Ovary (tissue), 9 donors: ENCODE measurements around the gene TEX12. TPM values are rescaled to one million over a fixed set of nuclear protein-coding genes. Genes with fewer than 3 reads are reported as not detected.

Source experiments
- DNase-seq, 5 donors: peaks; one replicate each; pipeline ENCODE4 v3.0.0-alpha.2; 2019 to 2020
- H3K27ac ChIP-seq, 2 donors: fragments of 200-600 bp; one replicate each; pipeline versions ENCODE4 v1.5.1 to v1.8.0; 2019 to 2022
- H3K27me3 ChIP-seq: fragments of 200-600 bp; one replicate; pipeline ENCODE4 v1.8.0; 2022
- H3K36me3 ChIP-seq: fragments of 200-600 bp; sonication (generic); one replicate; pipeline ENCODE4 v1.5.1; 2019
- H3K4me1 ChIP-seq: one replicate; pipeline ENCODE4 v1.8.1; 2013; ENCODE audit warnings: mild to moderate bottlenecking, moderate library complexity; ENCODE audit not compliant: insufficient read depth
- H3K4me3 ChIP-seq: fragments of 200-600 bp; sonication (generic); one replicate; pipeline ENCODE4 v1.5.1; 2017
- H3K9me3 ChIP-seq, 2 donors: fragments of 200-600 bp in 1 of 2; sonication (generic) in 1 of 2; one replicate each; pipeline versions ENCODE4 v1.5.1 to v1.8.1; 2013 to 2019; ENCODE audit warnings: mild to moderate bottlenecking in 1 of 2, moderate library complexity in 1 of 2
- EP300 ChIP-seq: sonication (generic); formaldehyde crosslinking; IDR thresholded peaks from one replicate; pipeline ENCODE4 v1.6.1; 2017; ENCODE audit warnings: antibody characterized with exemption
- POLR2A ChIP-seq: fragments of 450-650 bp; IDR thresholded peaks from one replicate; pipeline ENCODE4 v1.6.1; 2017; ENCODE audit warnings: antibody characterized with exemption, mild to moderate bottlenecking, moderate library complexity
- WGBS, 3 donors: extraction: QIAGEN DNeasy Blood & Tissue Kit in 1 of 3; methylation state at CpG; one replicate each; pipeline versions ENCODE4 v1.1.5 to v1.1.7; 2013 to 2017; 5-methylcytosine and 5-hydroxymethylcytosine counted together
- intact Hi-C, 4 donors: fragments of 100-400 bp; cut with DNase I; formaldehyde crosslinking; loops; one replicate each; pipeline versions ENCODE4 v1.11.0 to v1.15.1; 2022 to 2023
- polyA plus RNA-seq, 2 donors: library from polyadenylated mRNA; stranded (reverse); fragments of 200-250 nt in 1 of 2; fragments of 350-450 nt in 1 of 2; fragmentation: Illumina TruSeq in 1 of 2; extraction: RNeasy Lipid Tissue Mini Kit (QIAGEN cat#74804) in 1 of 2; gene quantifications; one replicate each; pipeline ENCODE4 v1.2.3, GENCODE V29; 2013 to 2014
- total RNA-seq, 7 donors: library from RNA; depleted of rRNA in 2 of 7; stranded (reverse); fragments of >200 nt in 2 of 7; fragmentation: NEBNext Ultra II Directional in 3 of 7; extraction: Animal tissue kit (Norgen Biotek cat#: 25700) in 3 of 7; gene quantifications; one replicate each; pipeline versions ENCODE4 v1.1.0 to v1.2.4, GENCODE V29; 2016 to 2023
- TF ChIP-seq, protein P1 (sequence below), 3 donors: fragments of 450-650 bp in 2 of 3; fragments of 200-600 bp in 1 of 3; IDR thresholded peaks; one replicate each; pipeline versions ENCODE4 v1.5.1 to v1.8.0; 2016 to 2022; ENCODE audit warnings: antibody characterized with exemption in 3 of 3, mild to moderate bottlenecking in 1 of 3
- donor health status: DM: no; HTN: no; CAD: no; lungs with moderate emphysema.
- donor health status: DM: no; HTN: no; CAD: no.
- donor health status: Bipolar disorder and iron deficiency.
- donor health status: DM: yes; HTN: yes; CAD: no.
- donor health status: DM: no; HTN: no; CAD: no.
- donor health status: DM: yes; HTN: yes; CAD: no.

Gene TEX12
- total and polyA plus RNA-seq, 9 donors: 0.11 to 1.3 (median 0.52) TPM; not detected in 1

DNA sequence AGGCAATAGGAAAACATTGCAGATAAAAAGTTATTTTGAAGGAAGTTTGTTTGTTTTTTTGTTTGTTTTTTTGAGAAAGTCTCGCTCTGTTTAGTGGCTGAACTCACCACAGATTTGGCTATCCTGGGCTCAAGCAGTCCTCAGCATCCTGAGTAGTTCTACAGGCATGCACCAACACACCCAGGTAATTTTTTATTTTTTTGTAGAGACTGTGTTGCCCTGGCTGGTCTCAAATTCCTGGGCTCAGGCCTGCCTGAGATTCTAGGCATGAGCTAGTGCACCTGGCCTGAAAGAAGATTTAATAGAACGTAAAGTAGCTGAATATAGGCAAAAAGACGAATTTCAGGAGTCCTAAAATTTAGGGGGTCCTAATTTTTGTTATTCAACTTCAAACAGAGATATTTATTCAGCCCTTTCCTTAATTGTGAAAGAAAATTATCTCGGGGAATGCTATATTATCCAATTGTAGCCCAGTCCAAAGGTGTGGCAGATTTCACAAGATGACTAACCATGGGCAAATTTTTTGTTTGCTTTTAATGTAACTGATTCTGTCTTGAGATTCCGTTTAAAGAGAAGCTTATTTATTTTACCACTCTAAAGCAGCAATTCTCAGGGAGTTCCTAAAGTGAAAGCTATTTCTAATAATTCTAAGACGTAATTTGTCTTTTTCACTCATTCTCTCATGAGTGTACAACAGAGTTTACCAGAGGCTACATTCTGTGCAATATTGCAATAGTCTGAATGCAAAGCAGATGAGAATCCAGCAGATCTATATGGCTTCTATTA is 4.2 kb upstream of the TEX12 start:
- 82 to 88% (median 85%) methylated on average over 6 of the region's 6 CpGs for WGBS, 3 donors
- no peaks in the 10 kb centered on the region for H3K9me3 ChIP-seq
- H3K4me3 ChIP-seq: no peak overlapping the region
- no peaks in the 10 kb centered on the region for H3K4me1 ChIP-seq
- TF ChIP-seq POLR2A: no peak
- TF ChIP-seq, protein P1, sequence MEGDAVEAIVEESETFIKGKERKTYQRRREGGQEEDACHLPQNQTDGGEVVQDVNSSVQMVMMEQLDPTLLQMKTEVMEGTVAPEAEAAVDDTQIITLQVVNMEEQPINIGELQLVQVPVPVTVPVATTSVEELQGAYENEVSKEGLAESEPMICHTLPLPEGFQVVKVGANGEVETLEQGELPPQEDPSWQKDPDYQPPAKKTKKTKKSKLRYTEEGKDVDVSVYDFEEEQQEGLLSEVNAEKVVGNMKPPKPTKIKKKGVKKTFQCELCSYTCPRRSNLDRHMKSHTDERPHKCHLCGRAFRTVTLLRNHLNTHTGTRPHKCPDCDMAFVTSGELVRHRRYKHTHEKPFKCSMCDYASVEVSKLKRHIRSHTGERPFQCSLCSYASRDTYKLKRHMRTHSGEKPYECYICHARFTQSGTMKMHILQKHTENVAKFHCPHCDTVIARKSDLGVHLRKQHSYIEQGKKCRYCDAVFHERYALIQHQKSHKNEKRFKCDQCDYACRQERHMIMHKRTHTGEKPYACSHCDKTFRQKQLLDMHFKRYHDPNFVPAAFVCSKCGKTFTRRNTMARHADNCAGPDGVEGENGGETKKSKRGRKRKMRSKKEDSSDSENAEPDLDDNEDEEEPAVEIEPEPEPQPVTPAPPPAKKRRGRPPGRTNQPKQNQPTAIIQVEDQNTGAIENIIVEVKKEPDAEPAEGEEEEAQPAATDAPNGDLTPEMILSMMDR (IDR thresholded peaks at IDR 0.05): no peak
- H3K36me3 ChIP-seq: no peaks in the 10 kb centered on the region
- H3K27ac ChIP-seq: no peak overlapping the region
- intact Hi-C loops: no loop called here
- no peaks in the 10 kb centered on the region for H3K27me3 ChIP-seq
- DNase-seq: no peak

DNA sequence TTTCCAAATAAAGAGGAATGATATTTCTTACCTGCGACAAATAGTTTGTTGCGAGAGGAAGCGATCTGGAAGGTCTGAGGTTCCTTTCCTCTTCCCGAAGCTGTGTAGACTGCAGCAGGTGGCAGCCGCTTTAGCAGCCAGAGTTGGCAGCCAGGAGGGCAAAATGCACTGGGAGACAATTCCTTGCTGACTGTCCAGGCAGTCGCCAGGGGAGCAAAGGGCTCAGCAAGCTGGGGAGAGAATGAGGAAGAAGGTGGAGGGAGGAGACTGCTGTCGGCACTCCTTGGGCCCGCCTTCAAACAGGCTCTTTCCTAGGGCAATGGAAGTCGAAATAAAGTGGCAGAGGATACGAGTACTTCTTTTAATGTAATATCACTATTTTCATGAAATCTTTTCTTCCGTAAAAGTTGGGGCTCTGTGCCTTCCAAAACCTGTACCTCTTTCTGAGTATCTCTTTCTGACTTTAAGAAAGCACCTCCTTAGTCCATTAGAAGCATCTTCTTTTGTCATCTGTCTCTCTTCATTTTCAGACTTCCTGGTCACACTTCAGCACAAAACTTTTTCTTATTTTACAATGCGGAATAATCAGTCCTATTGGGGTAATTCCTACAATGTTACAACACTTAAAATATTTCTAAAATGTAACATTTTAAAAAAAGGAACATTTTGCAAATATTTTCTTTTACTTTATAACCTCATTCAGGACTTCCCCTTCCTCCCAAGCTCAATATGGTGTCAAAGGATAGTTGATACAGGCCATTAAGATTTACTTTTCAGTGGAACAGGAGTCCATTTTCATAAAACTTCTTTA is 3.1 kb upstream of the TEX12 start, which contains the start of gene IL18:
TSS of gene IL18 (minus strand) at position 220 of the 811 bp plus-strand sequence. CDS start 9,041 bp downstream, outside the sequence.
- Histone ChIP-seq H3K36me3 (no peaks in the 10 kb centered on the region), H3K27ac (no peak within 1 kb of the TSS), H3K4me3 (no peak within 1 kb of the TSS), H3K27me3 (no peaks in the 10 kb centered on the region), H3K9me3 (no peaks in the 10 kb centered on the region), H3K4me1 (no peaks in the 10 kb centered on the region)
- no peak for DNase-seq
- intact Hi-C loops: no loop called here
- WGBS, 3 donors: 71 to 85% (median 75%) methylated on average over 12 of the region's 12 CpGs
- TF ChIP-seq, protein P1 (IDR thresholded peaks at IDR 0.05): no peak
- no peak for TF ChIP-seq POLR2A
- no peak for TF ChIP-seq EP300

DNA sequence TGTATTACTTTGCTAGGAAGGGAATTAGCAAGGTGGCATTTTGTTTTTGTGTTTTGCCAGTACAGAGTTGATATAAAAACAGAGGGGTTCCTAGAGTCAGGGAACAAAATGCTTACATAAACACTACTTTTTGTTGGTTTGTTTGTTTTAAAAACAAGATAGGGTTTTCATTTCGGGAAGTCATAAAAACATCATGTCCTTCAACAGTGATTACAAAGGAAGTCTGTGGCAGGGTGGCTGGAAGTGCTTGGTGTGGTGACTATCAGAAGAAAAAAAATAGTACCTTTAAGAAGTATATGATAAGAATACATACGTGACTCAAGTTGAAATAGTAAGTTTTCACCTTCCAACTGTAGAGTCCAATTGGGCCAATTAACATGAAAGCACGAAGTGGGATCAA is 2.1 kb upstream of the TEX12 start:
- no peaks in the 10 kb centered on the region for H3K27me3 ChIP-seq
- no peak for DNase-seq
- intact Hi-C loops: no loop called here
- H3K4me3 ChIP-seq: no peak overlapping the region
- no peaks in the 10 kb centered on the region for H3K36me3 ChIP-seq
- WGBS, 3 donors: 45 to 58% (median 53%) methylated on average over 3 of the region's 3 CpGs
- H3K4me1 ChIP-seq: no peaks in the 10 kb centered on the region
- TF ChIP-seq, protein P1 (IDR thresholded peaks at IDR 0.05): no peak
- TF ChIP-seq EP300: no peak
- TF ChIP-seq POLR2A: no peak
- no peaks in the 10 kb centered on the region for H3K9me3 ChIP-seq
- H3K27ac ChIP-seq: no peak overlapping the region

DNA sequence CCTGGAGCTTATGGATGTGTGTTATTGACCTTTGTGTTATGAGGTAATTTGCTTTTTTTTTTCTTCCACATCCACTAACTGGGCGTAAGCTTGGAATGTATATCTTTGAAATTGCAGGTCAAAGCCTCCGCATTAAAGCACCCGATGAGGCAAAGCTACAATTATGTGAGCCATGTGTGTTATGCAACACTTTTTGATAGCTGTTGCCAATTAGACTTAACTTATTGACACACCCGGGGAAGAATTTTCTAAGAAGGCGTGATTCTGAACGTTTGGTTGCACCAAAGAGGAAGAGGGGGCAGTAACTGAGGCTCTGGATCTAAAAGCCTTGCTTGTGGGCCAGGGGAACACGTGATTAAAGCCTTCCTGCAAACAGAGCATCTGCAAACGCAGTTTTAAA is 610 bp upstream of the TEX12 start:
- no peak for DNase-seq
- TF ChIP-seq, protein P1 (IDR thresholded peaks at IDR 0.05): no peak
- TF ChIP-seq EP300: no peak
- TF ChIP-seq POLR2A: no peak
- H3K36me3 ChIP-seq: no peaks in the 10 kb centered on the region
- WGBS, 3 donors: 75 to 83% (median 76%) methylated on average over 8 of the region's 8 CpGs
- H3K27me3 ChIP-seq: no peaks in the 10 kb centered on the region
- H3K4me1 ChIP-seq: no peaks in the 10 kb centered on the region
- H3K9me3 ChIP-seq: no peaks in the 10 kb centered on the region
- H3K4me3 ChIP-seq: no peak overlapping the region
- intact Hi-C loops: no loop called here
- H3K27ac ChIP-seq: no peak overlapping the region
